Chondrocyte (in vitro differentiated cells): ENCODE measurements around the gene LARGE1. TPM values are rescaled to one million over a fixed set of nuclear protein-coding genes. Genes with fewer than 3 reads are reported as not detected.
A peak's percentile ranks its signal among the peaks of the same experiment; 100 is the strongest.
"Not testable (repeated sequence)": the region's sequence is repeated elsewhere in the genome, so short reads cannot be mapped to it uniquely, and the experiment has no call there.

ENCODE experiments used
- DNase-seq: peaks from one replicate; pipeline ENCODE4 v3.0.0; 2021; ENCODE audit warnings: mixed read lengths, low spot score
- H3K27ac Mint-ChIP-seq: one replicate; pipeline ENCODE4 v1.8.0; 2021; ENCODE audit warnings: mild to moderate bottlenecking, moderate library complexity, mixed read lengths; ENCODE audit not compliant: unreplicated experiment
- H3K27me3 Mint-ChIP-seq: 2 replicates; pipeline ENCODE4 v1.8.0; 2021; ENCODE audit warnings: low read depth, mixed read lengths
- H3K36me3 Mint-ChIP-seq: 2 replicates; pipeline ENCODE4 v1.8.0; 2021; ENCODE audit warnings: low read depth, mixed read lengths
- H3K4me1 Mint-ChIP-seq: 2 replicates; pipeline ENCODE4 v1.8.0; 2021; ENCODE audit warnings: low read depth, mild to moderate bottlenecking, mixed read lengths
- H3K4me3 Mint-ChIP-seq: one replicate; pipeline ENCODE4 v1.8.0; 2021; ENCODE audit warnings: mild to moderate bottlenecking, moderate library complexity, mixed read lengths; ENCODE audit not compliant: unreplicated experiment
- H3K9me3 Mint-ChIP-seq: 2 replicates; pipeline ENCODE4 v1.8.0; 2021; ENCODE audit warnings: low read depth, mixed read lengths
- total RNA-seq: library from RNA; stranded (reverse); gene quantifications from 3 replicates; pipeline ENCODE4 v1.2.1, GENCODE V29; 2021
- TF ChIP-seq, protein P1 (sequence below): fragments of 200-600 bp; sonication (generic); IDR thresholded peaks from 2 replicates; pipeline ENCODE4 v1.5.0; 2021; ENCODE audit warnings: antibody characterized with exemption, mild to moderate bottlenecking, moderate library complexity

LARGE1 gene
- total RNA-seq, 1 donor from 2014 or later, result 21.3 TPM

DNA sequence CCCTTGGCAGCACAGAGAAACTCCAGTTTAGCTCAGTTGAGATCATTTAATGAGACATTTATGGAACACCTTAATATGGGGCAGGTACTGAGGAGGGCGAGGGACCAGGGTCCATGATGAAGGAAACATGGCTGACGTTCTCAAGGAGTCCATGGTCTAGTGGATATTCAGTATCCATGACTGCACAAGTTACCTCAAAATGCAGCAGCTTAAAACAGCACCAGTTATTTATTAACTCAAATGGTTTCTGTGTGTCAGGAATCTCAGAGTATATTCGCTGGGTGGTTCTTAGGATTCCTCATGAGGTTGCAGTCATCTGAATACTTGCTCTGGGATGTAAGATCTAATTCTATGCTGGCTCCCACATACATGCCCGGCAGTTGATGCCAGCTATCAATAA is 346.8 kb downstream of the LARGE1 start:
- H3K27ac Mint-ChIP-seq, result peak overlapping the region; percentile 56
- no peaks in the 10 kb centered on the region for H3K27me3 Mint-ChIP-seq
- no peaks in the 10 kb centered on the region for H3K36me3 Mint-ChIP-seq
- TF ChIP-seq, protein P1, sequence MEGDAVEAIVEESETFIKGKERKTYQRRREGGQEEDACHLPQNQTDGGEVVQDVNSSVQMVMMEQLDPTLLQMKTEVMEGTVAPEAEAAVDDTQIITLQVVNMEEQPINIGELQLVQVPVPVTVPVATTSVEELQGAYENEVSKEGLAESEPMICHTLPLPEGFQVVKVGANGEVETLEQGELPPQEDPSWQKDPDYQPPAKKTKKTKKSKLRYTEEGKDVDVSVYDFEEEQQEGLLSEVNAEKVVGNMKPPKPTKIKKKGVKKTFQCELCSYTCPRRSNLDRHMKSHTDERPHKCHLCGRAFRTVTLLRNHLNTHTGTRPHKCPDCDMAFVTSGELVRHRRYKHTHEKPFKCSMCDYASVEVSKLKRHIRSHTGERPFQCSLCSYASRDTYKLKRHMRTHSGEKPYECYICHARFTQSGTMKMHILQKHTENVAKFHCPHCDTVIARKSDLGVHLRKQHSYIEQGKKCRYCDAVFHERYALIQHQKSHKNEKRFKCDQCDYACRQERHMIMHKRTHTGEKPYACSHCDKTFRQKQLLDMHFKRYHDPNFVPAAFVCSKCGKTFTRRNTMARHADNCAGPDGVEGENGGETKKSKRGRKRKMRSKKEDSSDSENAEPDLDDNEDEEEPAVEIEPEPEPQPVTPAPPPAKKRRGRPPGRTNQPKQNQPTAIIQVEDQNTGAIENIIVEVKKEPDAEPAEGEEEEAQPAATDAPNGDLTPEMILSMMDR, result no peak
- no peak overlapping the region for H3K4me3 Mint-ChIP-seq
- peaks cover 2% of the 10 kb centered on the region for H3K4me1 Mint-ChIP-seq
- no peak for DNase-seq
- no peaks in the 10 kb centered on the region for H3K9me3 Mint-ChIP-seq

DNA sequence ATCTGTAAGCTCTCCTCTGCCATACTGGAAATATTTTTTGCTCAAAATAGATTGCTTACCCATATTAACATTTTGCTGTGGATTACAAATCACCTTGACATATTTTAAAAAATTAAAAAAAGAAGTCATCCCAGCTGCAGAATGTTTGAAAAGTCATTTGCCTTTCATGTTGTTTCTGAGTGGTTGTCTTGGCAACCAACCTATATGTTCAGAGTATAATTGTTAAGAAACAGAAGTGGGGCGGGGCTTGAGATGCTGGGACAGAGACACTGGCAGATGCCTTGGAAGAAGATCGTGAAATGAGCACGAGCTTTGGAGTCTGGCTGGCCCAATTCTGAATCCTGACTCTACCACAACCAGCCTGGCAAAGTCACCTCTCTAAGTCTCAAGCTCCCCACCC is 348.2 kb downstream of the LARGE1 start:
- Mint-ChIP-seq H3K9me3 (no peaks in the 10 kb centered on the region), H3K27ac (no peak overlapping the region), H3K4me1 (peaks cover 2% of the 10 kb centered on the region), H3K36me3 (no peaks in the 10 kb centered on the region), H3K4me3 (no peak overlapping the region), H3K27me3 (no peaks in the 10 kb centered on the region)
- DNase-seq, result no peak
- TF ChIP-seq, protein P1, result no peak

DNA sequence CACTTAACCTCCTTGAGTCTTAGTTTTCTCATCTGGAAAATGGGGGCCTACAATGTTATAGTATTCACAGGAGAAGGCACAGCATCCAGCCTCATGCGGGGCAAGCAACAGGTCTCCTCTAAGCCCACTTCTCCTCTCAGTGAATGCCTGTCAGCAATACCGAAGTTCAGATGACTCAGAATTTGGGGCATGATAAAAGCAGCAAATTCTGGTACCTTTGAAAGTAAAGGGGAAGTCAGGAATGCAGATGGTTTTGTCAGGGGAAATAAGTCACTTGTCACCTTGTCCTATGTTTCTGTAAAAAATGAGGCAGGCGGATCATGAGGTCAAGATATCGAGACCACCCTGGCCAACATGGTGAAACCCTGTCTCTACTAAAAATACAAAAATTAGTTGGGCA is 350.2 kb downstream of the LARGE1 start:
- no peak for DNase-seq
- Mint-ChIP-seq H3K4me1 (peaks cover 2% of the 10 kb centered on the region), H3K36me3 (no peaks in the 10 kb centered on the region), H3K9me3 (no peaks in the 10 kb centered on the region), H3K4me3 (no peak overlapping the region), H3K27ac (no peak overlapping the region), H3K27me3 (no peaks in the 10 kb centered on the region)
- TF ChIP-seq, protein P1, result no peak

DNA sequence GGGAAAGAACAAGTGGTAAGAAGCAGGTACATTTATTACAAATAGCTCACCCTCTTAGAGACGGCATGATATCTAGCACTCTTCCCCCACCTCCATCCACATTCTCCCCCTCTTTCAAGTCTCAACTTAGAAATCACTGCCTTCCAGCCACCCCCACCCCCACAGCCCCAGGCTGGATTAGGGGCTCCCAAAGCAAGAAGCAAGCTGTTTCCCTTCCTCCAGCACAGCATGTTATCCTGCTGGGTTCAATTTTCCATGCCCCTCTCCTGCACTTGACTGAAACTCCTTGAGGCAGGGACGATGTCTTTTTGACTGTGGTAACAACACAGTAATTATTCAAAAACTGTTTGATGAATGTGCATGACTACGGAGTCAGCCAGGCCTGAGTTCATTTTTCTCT is 350.7 kb downstream of the LARGE1 start:
- H3K4me3 Mint-ChIP-seq, result no peak overlapping the region
- peaks cover 2% of the 10 kb centered on the region for H3K4me1 Mint-ChIP-seq
- TF ChIP-seq, protein P1, result no peak
- H3K36me3 Mint-ChIP-seq, result no peaks in the 10 kb centered on the region
- no peak for DNase-seq
- no peaks in the 10 kb centered on the region for H3K27me3 Mint-ChIP-seq
- no peaks in the 10 kb centered on the region for H3K9me3 Mint-ChIP-seq
- no peak overlapping the region for H3K27ac Mint-ChIP-seq

DNA sequence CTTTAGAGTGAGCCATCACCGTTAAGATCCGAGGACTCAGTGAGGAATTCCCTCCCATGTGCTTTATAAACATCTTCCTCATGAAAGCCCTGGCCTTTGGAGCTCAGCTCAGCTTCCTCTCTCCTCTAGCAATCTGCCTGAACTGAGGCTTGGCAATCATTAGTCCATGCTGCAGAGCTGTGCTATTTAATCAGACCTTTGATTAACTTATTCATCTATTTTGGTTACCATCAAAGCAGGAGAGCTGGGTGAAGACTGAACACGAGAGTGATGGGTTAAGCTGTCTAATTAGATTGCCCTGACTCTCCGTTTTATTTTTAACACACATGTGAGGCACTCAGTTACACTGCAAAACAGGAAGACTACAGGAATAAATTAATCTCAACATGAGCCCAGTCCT is 351.3 kb downstream of the LARGE1 start:
- peaks cover 2% of the 10 kb centered on the region for H3K36me3 Mint-ChIP-seq
- DNase-seq, result no peak
- H3K4me1 Mint-ChIP-seq, result peaks cover 2% of the 10 kb centered on the region
- TF ChIP-seq, protein P1, result no peak
- H3K4me3 Mint-ChIP-seq, result no peak overlapping the region
- H3K27me3 Mint-ChIP-seq, result no peaks in the 10 kb centered on the region
- H3K9me3 Mint-ChIP-seq, result no peaks in the 10 kb centered on the region
- H3K27ac Mint-ChIP-seq, result no peak overlapping the region

DNA sequence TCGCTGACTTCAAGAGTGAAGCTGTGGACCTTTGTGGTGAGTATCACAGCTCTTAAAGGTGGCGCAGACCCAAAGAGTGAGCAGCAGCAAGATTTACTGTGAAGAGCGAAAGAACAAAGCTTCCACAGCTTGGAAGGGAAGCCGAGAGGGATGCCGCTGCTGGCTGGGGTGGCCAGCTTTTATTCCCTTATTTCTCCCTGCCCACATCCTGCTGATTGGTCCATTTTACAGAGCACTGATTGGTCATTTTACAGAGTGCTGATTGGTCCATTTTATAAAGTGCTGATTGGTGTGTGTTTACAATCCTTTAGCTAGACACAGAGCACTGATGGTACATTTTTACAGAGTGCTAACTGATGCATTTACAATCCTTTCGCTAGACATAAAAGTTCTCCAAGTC is 353.8 kb downstream of the LARGE1 start:
- DNase-seq, H3K27me3 Mint-ChIP-seq, H3K9me3 Mint-ChIP-seq, H3K27ac Mint-ChIP-seq, H3K4me3 Mint-ChIP-seq, H3K36me3 Mint-ChIP-seq, H3K4me1 Mint-ChIP-seq: not testable (repeated sequence)
